Measurements from ENCODE around the gene DOP1A. TPM values are rescaled to one million over a fixed set of nuclear protein-coding genes. Genes with fewer than 3 reads are reported as not detected.

DOP1A gene
- total RNA-seq, 1 experiment from 2014 or later: 31.9 TPM

GRCh38 chr6:83097675-83098074 lies 30.2 kb downstream of the DOP1A start:
- CTCF ChIA-PET: no interaction called here
- Histone ChIP-seq H3K4me3 (ENCODE audit: low read depth, low read length, poor library complexity, severe bottlenecking) (no peak overlapping the region), H3K27ac (ENCODE audit: low read depth, low read length, poor library complexity, severe bottlenecking) (no peak overlapping the region), H3K27me3 (replicated peaks; ENCODE audit: insufficient read depth, low read depth, low read length, poor library complexity) (no peaks in the 10 kb centered on the region), H3K36me3 (ENCODE audit: insufficient read depth, low read length, poor library complexity, severe bottlenecking) (peaks cover 13% of the 10 kb centered on the region), H3K4me1 (ENCODE audit: insufficient read depth, low read length, poor library complexity, severe bottlenecking) (no peaks in the 10 kb centered on the region), H3K9me3 (ENCODE audit: low read depth, low read length, poor library complexity, severe bottlenecking) (peaks cover 3% of the 10 kb centered on the region)
- intact Hi-C loops (cut with micrococcal nuclease; ENCODE audit: unreplicated experiment): no loop called here
- BruUV-seq (replicated peaks): no TSS peak
- DNase-seq (ENCODE audit: low spot score): no peak
- POLR2A ChIA-PET (ENCODE audit: low non-redundant PET): no interaction called here
- no peak for TF ChIP-seq CTCF (conservative IDR thresholded peaks at IDR 0.05; ENCODE audit: low read depth, low read length)
- no peak for TF ChIP-seq EZH2 (IDR thresholded peaks at IDR 0.05; ENCODE audit: borderline replicate concordance, low read depth, low read length, poor library complexity, severe bottlenecking)

GRCh38 chr6:83098589-83098988 lies 31.1 kb downstream of the DOP1A start:
- H3K4me3 ChIP-seq (ENCODE audit: low read depth, low read length, poor library complexity, severe bottlenecking): no peak overlapping the region
- CTCF ChIA-PET: no interaction called here
- POLR2A ChIA-PET (ENCODE audit: low non-redundant PET): no interaction called here
- H3K27me3 ChIP-seq (replicated peaks; ENCODE audit: insufficient read depth, low read depth, low read length, poor library complexity): no peaks in the 10 kb centered on the region
- no peak overlapping the region for H3K27ac ChIP-seq (ENCODE audit: low read depth, low read length, poor library complexity, severe bottlenecking)
- peaks cover 3% of the 10 kb centered on the region for H3K9me3 ChIP-seq (ENCODE audit: low read depth, low read length, poor library complexity, severe bottlenecking)
- intact Hi-C loops (cut with micrococcal nuclease; ENCODE audit: unreplicated experiment): no loop called here
- BruUV-seq (replicated peaks): no TSS peak
- H3K36me3 ChIP-seq (ENCODE audit: insufficient read depth, low read length, poor library complexity, severe bottlenecking): peaks cover 13% of the 10 kb centered on the region
- no peaks in the 10 kb centered on the region for H3K4me1 ChIP-seq (ENCODE audit: insufficient read depth, low read length, poor library complexity, severe bottlenecking)
- TF ChIP-seq EZH2 (IDR thresholded peaks at IDR 0.05; ENCODE audit: borderline replicate concordance, low read depth, low read length, poor library complexity, severe bottlenecking) (no peak), CTCF (conservative IDR thresholded peaks at IDR 0.05; ENCODE audit: low read depth, low read length) (no peak)
- DNase-seq (ENCODE audit: low spot score): no peak

- CTCF ChIA-PET: no interaction called here
- POLR2A ChIA-PET (ENCODE audit: low non-redundant PET): no interaction called here
- no peak for DNase-seq (ENCODE audit: low spot score)
- no peak for TF ChIP-seq CTCF (conservative IDR thresholded peaks at IDR 0.05; ENCODE audit: low read depth, low read length)
- TF ChIP-seq EZH2 (IDR thresholded peaks at IDR 0.05; ENCODE audit: borderline replicate concordance, low read depth, low read length, poor library complexity, severe bottlenecking): no peak
- Histone ChIP-seq H3K4me3 (ENCODE audit: low read depth, low read length, poor library complexity, severe bottlenecking) (no peak overlapping the region), H3K36me3 (ENCODE audit: insufficient read depth, low read length, poor library complexity, severe bottlenecking) (peaks cover 24% of the 10 kb centered on the region), H3K27ac (ENCODE audit: low read depth, low read length, poor library complexity, severe bottlenecking) (no peak overlapping the region), H3K27me3 (replicated peaks; ENCODE audit: insufficient read depth, low read depth, low read length, poor library complexity) (no peaks in the 10 kb centered on the region), H3K9me3 (ENCODE audit: low read depth, low read length, poor library complexity, severe bottlenecking) (peaks cover 9% of the 10 kb centered on the region), H3K4me1 (ENCODE audit: insufficient read depth, low read length, poor library complexity, severe bottlenecking) (no peaks in the 10 kb centered on the region)
- BruUV-seq (replicated peaks): no TSS peak
- intact Hi-C loops (cut with micrococcal nuclease; ENCODE audit: unreplicated experiment): no loop called here
Measured at GRCh38 chr6:83108378-83108777, 40.9 kb downstream of the DOP1A start.
